Neural cell (in vitro differentiated cells): ENCODE data around the gene CASR. TPM values are rescaled to one million over a fixed set of nuclear protein-coding genes. Genes with fewer than 3 reads are reported as not detected.

ENCODE experiments used
- H2AFZ ChIP-seq: fragments of 200-600, 300-800 bp; sonication (generic), shearing (Covaris generic); 2 replicates; pipeline ENCODE4 v1.6.0; 2014; ENCODE audit warnings: low read depth, mild to moderate bottlenecking, antibody characterized with exemption, low read length, moderate library complexity
- H3F3A ChIP-seq: fragments of 200-600 bp; shearing (Covaris generic); 2 replicates; pipeline ENCODE4 v1.6.1; 2016; ENCODE audit warnings: mild to moderate bottlenecking, moderate library complexity, mixed read lengths, antibody characterized with exemption, low read length; ENCODE audit not compliant: insufficient read depth, poor library complexity, severe bottlenecking
- H3K27ac ChIP-seq: fragments of 200-600, 300-800 bp; sonication (generic), shearing (Covaris generic); 2 replicates; pipeline ENCODE4 v1.5.1; 2014; ENCODE audit warnings: mild to moderate bottlenecking, low read length, moderate library complexity
- H3K27me3 ChIP-seq: fragments of 300-800, 200-600 bp; sonication (generic), shearing (Covaris generic); 2 replicates; pipeline ENCODE4 v1.6.0; 2014; ENCODE audit warnings: mild to moderate bottlenecking, low read depth, low read length, moderate library complexity; ENCODE audit not compliant: insufficient read depth
- H3K36me3 ChIP-seq: fragments of 300-800, 200-600 bp; sonication (generic), shearing (Covaris generic); 2 replicates; pipeline ENCODE4 v1.5.1; 2014; ENCODE audit warnings: mild to moderate bottlenecking, antibody characterized with exemption, low read length, moderate library complexity; ENCODE audit not compliant: insufficient read depth
- H3K4me2 ChIP-seq: fragments of 300-800, 200-600 bp; sonication (generic), shearing (Covaris generic); 2 replicates; pipeline ENCODE4 v1.6.0; 2014; ENCODE audit warnings: mild to moderate bottlenecking, low read length
- H3K4me3 ChIP-seq: fragments of 300-800, 200-600 bp; sonication (generic), shearing (Covaris generic); 2 replicates; pipeline ENCODE4 v1.5.1; 2014; ENCODE audit warnings: mild to moderate bottlenecking, low read length, moderate library complexity
- H3K79me2 ChIP-seq: fragments of 200-600 bp; shearing (Covaris generic); replicated peaks from 2 replicates; pipeline ENCODE4 v1.6.0; 2014; ENCODE audit warnings: mild to moderate bottlenecking, low read length, moderate library complexity; ENCODE audit not compliant: insufficient read depth
- H3K9ac ChIP-seq: fragments of 300-800, 200-600 bp; sonication (generic), shearing (Covaris generic); 2 replicates; pipeline ENCODE4 v1.6.1; 2016; ENCODE audit warnings: mild to moderate bottlenecking, low read length, mixed read lengths
- H3K9me2 ChIP-seq: fragments of 200-600 bp; shearing (Covaris generic); 2 replicates; pipeline ENCODE4 v1.6.1; 2016; ENCODE audit warnings: mild to moderate bottlenecking, low read length, mixed read lengths; ENCODE audit not compliant: insufficient read depth
- H3K9me3 ChIP-seq: fragments of 200-600, 300-800 bp; sonication (generic), shearing (Covaris generic); 2 replicates; pipeline ENCODE4 v1.6.1; 2016; ENCODE audit warnings: mild to moderate bottlenecking, mixed run types, low read length, moderate library complexity, mixed read lengths
- H4K20me1 ChIP-seq: fragments of 200-600 bp; shearing (Covaris generic); 2 replicates; pipeline ENCODE4 v1.6.1; 2016; ENCODE audit warnings: mild to moderate bottlenecking, mixed run types; ENCODE audit not compliant: insufficient read depth
- CTCF ChIP-seq: fragments of 450-650 bp; IDR thresholded peaks from 2 replicates; pipeline ENCODE4 v1.5.1; 2014; ENCODE audit warnings: antibody characterized with exemption, mild to moderate bottlenecking, moderate library complexity; ENCODE audit not compliant: poor library complexity, severe bottlenecking
- EP300 ChIP-seq: fragments of 450-650 bp; conservative IDR thresholded peaks from 2 replicates; pipeline ENCODE4 v1.6.1; 2014; ENCODE audit warnings: antibody characterized with exemption, mild to moderate bottlenecking, moderate library complexity; ENCODE audit not compliant: poor library complexity, severe bottlenecking
- EZH2 ChIP-seq: fragments of 200-600, 300-800 bp; shearing (Covaris generic), sonication (generic); IDR thresholded peaks from 2 replicates; pipeline ENCODE4 v1.6.1; 2014; ENCODE audit warnings: antibody characterized with exemption, low read length, borderline replicate concordance, mild to moderate bottlenecking; ENCODE audit not compliant: insufficient read depth, poor library complexity, severe bottlenecking
- MXI1 ChIP-seq: fragments of 450-650 bp; conservative IDR thresholded peaks from 2 replicates; pipeline ENCODE4 v1.6.1; 2014; ENCODE audit warnings: antibody characterized with exemption, mild to moderate bottlenecking; ENCODE audit not compliant: poor library complexity, severe bottlenecking
- POLR2AphosphoS5 ChIP-seq: IDR thresholded peaks from 2 replicates; pipeline ENCODE4 v1.6.1; 2012
- RAD21 ChIP-seq: fragments of 450-650 bp; conservative IDR thresholded peaks from 2 replicates; pipeline ENCODE4 v1.6.1; 2014; ENCODE audit warnings: antibody characterized with exemption, mild to moderate bottlenecking, moderate library complexity
- REST ChIP-seq: IDR thresholded peaks from 2 replicates; pipeline ENCODE4 v1.6.1; 2012; ENCODE audit warnings: borderline replicate concordance
- SMC3 ChIP-seq: fragments of 450-650 bp; conservative IDR thresholded peaks from 2 replicates; pipeline ENCODE4 v1.6.1; 2014; ENCODE audit warnings: antibody characterized with exemption, mild to moderate bottlenecking, moderate library complexity; ENCODE audit not compliant: poor library complexity
- TAF1 ChIP-seq: IDR thresholded peaks from 2 replicates; pipeline ENCODE4 v1.6.1; 2012; ENCODE audit warnings: low read depth
- polyA plus RNA-seq: library from polyadenylated mRNA; depleted of rRNA; stranded (reverse); fragments of >200 nt; gene quantifications from 2 replicates; pipeline ENCODE4 v1.2.3, GENCODE V29; 2014

The CASR gene
- polyA plus RNA-seq, 1 donor from 2014 or later, result not detected

- Histone ChIP-seq H3K27me3 (no peaks in the 10 kb centered on the region), H2AFZ (no peak overlapping the region), H3F3A (no peaks in the 10 kb centered on the region), H3K9ac (no peak overlapping the region), H3K4me2 (no peak overlapping the region), H3K27ac (no peak overlapping the region), H3K36me3 (no peaks in the 10 kb centered on the region), H4K20me1 (no peaks in the 10 kb centered on the region), H3K79me2 (no peaks in the 10 kb centered on the region), H3K9me2 (no peaks in the 10 kb centered on the region), H3K4me3 (no peak overlapping the region), H3K9me3 (no peaks in the 10 kb centered on the region)
- no peak for TF ChIP-seq TAF1
- no peak for TF ChIP-seq EZH2
- no peak for TF ChIP-seq SMC3
- no peak for TF ChIP-seq POLR2AphosphoS5
- TF ChIP-seq CTCF, result no peak
- no peak for TF ChIP-seq MXI1
- TF ChIP-seq EP300, result no peak
- TF ChIP-seq RAD21, result no peak
- TF ChIP-seq REST, result no peak
Observed at GRCh38 chr3:122283796-122284445, 100.5 kb downstream of the CASR start.

- Histone ChIP-seq H4K20me1 (no peaks in the 10 kb centered on the region), H3K9me3 (no peaks in the 10 kb centered on the region), H3K79me2 (no peaks in the 10 kb centered on the region), H3K27ac (no peak overlapping the region), H2AFZ (no peak overlapping the region), H3K27me3 (no peaks in the 10 kb centered on the region), H3K9ac (no peak overlapping the region), H3K36me3 (no peaks in the 10 kb centered on the region), H3K9me2 (no peaks in the 10 kb centered on the region), H3K4me3 (no peak overlapping the region), H3F3A (no peaks in the 10 kb centered on the region), H3K4me2 (no peak overlapping the region)
- TF ChIP-seq CTCF, result no peak
- TF ChIP-seq EP300, result no peak
- TF ChIP-seq EZH2, result no peak
- no peak for TF ChIP-seq POLR2AphosphoS5
- no peak for TF ChIP-seq REST
- no peak for TF ChIP-seq SMC3
- TF ChIP-seq MXI1, result no peak
- no peak for TF ChIP-seq TAF1
- no peak for TF ChIP-seq RAD21
Observed at GRCh38 chr3:122284486-122284885, 101.0 kb downstream of the CASR start.
